HG03196 (cell line): ENCODE data around the gene CDK11A.
"Not testable (repeated sequence)": the region's sequence is repeated elsewhere in the genome, so short reads cannot be mapped to it uniquely, and the experiment has no call there.

Source experiments
- ATAC-seq: cut with Tn5 transposase; IDR thresholded peaks from one replicate; pipeline ENCODE4 v1.9.1; 2021; ENCODE audit not compliant: unreplicated experiment

CDK11A gene

GRCh38 chr1:1684031-1684681 is 40.0 kb downstream of the CDK11A start:
- ATAC-seq: no peak

GRCh38 chr1:1683104-1683905 is 40.9 kb downstream of the CDK11A start:
- no peak for ATAC-seq

GRCh38 chr1:1680912-1681273 is 43.3 kb downstream of the CDK11A start:
- no peak for ATAC-seq

GRCh38 chr1:1680031-1680911 is 43.9 kb downstream of the CDK11A start:
- ATAC-seq: no peak

GRCh38 chr1:1678581-1679380 is 45.4 kb downstream of the CDK11A start:
- no peak for ATAC-seq

GRCh38 chr1:1677718-1678580 is 46.2 kb downstream of the CDK11A start:
- peak; percentile 65 for ATAC-seq

GRCh38 chr1:1676087-1676486 is 48.1 kb downstream of the CDK11A start:
- not testable (repeated sequence) for ATAC-seq

- ATAC-seq: not testable (repeated sequence)
These were observed 48.9 kb downstream of the CDK11A start for GRCh38 chr1:1675218-1675617.

- ATAC-seq: not testable (repeated sequence)
These were observed 49.4 kb downstream of the CDK11A start for GRCh38 chr1:1674806-1675205.

- no peak for ATAC-seq
These were observed 51.8 kb downstream of the CDK11A start for GRCh38 chr1:1672181-1672965.

GRCh38 chr1:1671365-1672119 is 52.6 kb downstream of the CDK11A start:
- no peak for ATAC-seq

GRCh38 chr1:1670866-1671265 is 53.3 kb downstream of the CDK11A start:
- no peak for ATAC-seq

GRCh38 chr1:1669468-1670440 is 54.4 kb downstream of the CDK11A start:
- no peak for ATAC-seq

- no peak for ATAC-seq
These were observed 57.6 kb downstream of the CDK11A start for GRCh38 chr1:1666526-1666925.

GRCh38 chr1:1665815-1666251 is 58.3 kb downstream of the CDK11A start:
- ATAC-seq: no peak

- ATAC-seq: no peak
These were observed 59.0 kb downstream of the CDK11A start for GRCh38 chr1:1664941-1665814.
